Osteocyte (in vitro differentiated cells): ENCODE measurements around the gene STX10. TPM values are rescaled to one million over a fixed set of nuclear protein-coding genes. Genes with fewer than 3 reads are reported as not detected.

ENCODE experiments used
- DNase-seq: peaks from one replicate; pipeline ENCODE4 v3.0.0; 2021; ENCODE audit warnings: mixed read lengths; ENCODE audit not compliant: unreplicated experiment; ENCODE audit errors: extremely low spot score
- H3K27ac Mint-ChIP-seq: one replicate; pipeline ENCODE4 v1.8.0; 2021; ENCODE audit warnings: mild to moderate bottlenecking, mixed read lengths; ENCODE audit not compliant: unreplicated experiment
- H3K27me3 Mint-ChIP-seq: one replicate; pipeline ENCODE4 v1.8.0; 2021; ENCODE audit warnings: mixed read lengths; ENCODE audit not compliant: unreplicated experiment
- H3K36me3 Mint-ChIP-seq: one replicate; pipeline ENCODE4 v1.8.0; 2021; ENCODE audit warnings: mixed read lengths; ENCODE audit not compliant: unreplicated experiment
- H3K4me1 Mint-ChIP-seq: one replicate; pipeline ENCODE4 v1.8.0; 2021; ENCODE audit warnings: mixed read lengths; ENCODE audit not compliant: unreplicated experiment
- H3K4me3 Mint-ChIP-seq: one replicate; pipeline ENCODE4 v1.8.0; 2021; ENCODE audit warnings: mild to moderate bottlenecking, moderate library complexity, mixed read lengths; ENCODE audit not compliant: unreplicated experiment
- H3K9me3 Mint-ChIP-seq: one replicate; pipeline ENCODE4 v1.8.0; 2021; ENCODE audit warnings: mixed read lengths; ENCODE audit not compliant: unreplicated experiment
- total RNA-seq: library from RNA; stranded (reverse); gene quantifications from 2 replicates; pipeline ENCODE4 v1.2.1, GENCODE V29; 2021
- TF ChIP-seq, protein P1 (sequence below): fragments of 200-600 bp; sonication (generic); IDR thresholded peaks from 2 replicates; pipeline ENCODE4 v1.5.0; 2021; ENCODE audit warnings: antibody characterized with exemption, mild to moderate bottlenecking, moderate library complexity

Gene STX10
- total RNA-seq, 1 donor from 2014 or later: 50.5 TPM

GRCh38 chr19:13165162-13165997 is 15.2 kb upstream of the STX10 start:
- TF ChIP-seq, protein P1, sequence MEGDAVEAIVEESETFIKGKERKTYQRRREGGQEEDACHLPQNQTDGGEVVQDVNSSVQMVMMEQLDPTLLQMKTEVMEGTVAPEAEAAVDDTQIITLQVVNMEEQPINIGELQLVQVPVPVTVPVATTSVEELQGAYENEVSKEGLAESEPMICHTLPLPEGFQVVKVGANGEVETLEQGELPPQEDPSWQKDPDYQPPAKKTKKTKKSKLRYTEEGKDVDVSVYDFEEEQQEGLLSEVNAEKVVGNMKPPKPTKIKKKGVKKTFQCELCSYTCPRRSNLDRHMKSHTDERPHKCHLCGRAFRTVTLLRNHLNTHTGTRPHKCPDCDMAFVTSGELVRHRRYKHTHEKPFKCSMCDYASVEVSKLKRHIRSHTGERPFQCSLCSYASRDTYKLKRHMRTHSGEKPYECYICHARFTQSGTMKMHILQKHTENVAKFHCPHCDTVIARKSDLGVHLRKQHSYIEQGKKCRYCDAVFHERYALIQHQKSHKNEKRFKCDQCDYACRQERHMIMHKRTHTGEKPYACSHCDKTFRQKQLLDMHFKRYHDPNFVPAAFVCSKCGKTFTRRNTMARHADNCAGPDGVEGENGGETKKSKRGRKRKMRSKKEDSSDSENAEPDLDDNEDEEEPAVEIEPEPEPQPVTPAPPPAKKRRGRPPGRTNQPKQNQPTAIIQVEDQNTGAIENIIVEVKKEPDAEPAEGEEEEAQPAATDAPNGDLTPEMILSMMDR: no peak
- Mint-ChIP-seq H3K27ac (peak overlapping the region; percentile 94), H3K9me3 (no peaks in the 10 kb centered on the region), H3K27me3 (no peaks in the 10 kb centered on the region), H3K4me3 (no peak overlapping the region), H3K36me3 (no peaks in the 10 kb centered on the region), H3K4me1 (peaks cover 67% of the 10 kb centered on the region)
- DNase-seq: no peak

DNA sequence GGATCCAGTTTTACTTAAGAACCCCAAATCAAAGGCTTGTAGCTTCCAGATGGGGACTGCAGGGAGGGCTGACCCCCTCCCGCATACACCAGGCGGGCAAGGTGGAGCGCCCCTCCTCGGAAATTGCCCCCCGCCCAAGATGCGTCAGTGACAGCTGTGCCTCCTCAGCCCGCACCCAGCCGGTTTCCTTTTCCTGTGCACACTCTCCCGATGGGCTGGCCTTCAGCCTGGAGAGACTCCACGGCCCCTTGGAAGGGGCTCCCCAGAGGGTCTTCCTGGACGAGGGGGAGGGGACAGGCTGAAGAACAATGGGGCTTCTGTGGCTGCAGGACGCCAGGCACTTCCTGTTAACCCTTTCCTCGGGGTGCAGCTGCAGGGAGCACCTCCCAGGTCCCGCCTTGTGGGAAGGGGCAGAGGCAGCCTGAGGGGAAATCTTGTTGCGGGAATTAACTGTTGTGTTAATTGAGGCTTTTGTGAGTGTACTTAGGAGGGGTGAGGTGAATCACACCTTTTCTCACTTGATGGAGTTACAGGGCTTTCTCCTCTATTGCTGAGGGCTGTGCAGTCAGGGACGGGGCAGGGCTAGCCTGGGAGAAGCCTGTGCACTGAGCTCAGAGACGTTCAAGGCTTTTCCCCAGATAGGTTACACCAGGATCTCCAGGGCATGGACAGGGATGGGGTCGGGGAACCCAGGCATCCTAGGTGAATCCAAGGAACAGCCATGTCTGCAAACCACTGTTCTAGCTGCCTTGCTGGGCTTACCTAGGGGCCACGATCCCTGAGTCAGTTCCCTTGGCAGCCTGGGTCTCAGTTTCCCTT is 14.4 kb upstream of the STX10 start:
- Mint-ChIP-seq H3K9me3 (no peaks in the 10 kb centered on the region), H3K4me3 (peak overlapping the region; percentile 40), H3K4me1 (peaks cover 59% of the 10 kb centered on the region), H3K36me3 (no peaks in the 10 kb centered on the region), H3K27me3 (no peaks in the 10 kb centered on the region), H3K27ac (peak overlapping the region; percentile 94)
- DNase-seq: no peak
- TF ChIP-seq, protein P1: no peak

DNA sequence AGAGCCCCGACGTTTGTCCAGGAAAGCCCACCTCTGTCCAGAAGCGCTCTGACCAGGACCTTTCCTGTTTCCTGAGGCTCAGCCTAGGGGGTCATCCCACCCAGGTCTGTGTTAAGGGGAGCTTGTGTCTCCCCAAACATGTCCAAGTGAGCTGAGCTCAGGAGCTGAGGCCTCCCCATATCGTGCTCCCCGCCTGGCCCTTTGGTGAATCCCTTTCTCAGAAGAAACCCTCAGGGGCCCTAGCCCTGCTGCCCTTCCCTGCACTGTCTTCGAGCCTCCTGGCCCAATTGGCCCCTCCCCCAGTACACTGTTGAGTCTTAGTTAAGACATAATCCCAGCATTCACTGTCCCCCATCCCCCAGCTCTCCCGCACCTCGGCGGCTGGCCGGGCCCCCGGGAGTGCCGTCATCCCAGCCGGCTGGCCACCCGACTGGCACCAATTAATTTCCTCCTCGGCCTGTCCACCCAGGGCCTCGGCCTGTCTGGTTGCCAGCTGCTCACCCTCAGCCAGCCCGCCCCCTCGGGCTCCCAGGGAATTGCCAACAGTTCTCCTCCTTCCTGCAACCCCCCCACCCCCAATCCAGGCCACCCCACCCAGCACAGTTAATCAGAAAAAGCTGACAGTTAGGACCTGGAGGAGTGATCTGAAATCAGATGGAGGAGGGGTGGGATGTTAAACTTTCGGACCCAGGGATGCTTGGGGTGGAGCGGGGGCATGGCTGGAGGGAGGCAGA is 13.6 kb upstream of the STX10 start:
- Mint-ChIP-seq H3K27me3 (no peaks in the 10 kb centered on the region), H3K4me1 (peaks cover 53% of the 10 kb centered on the region), H3K36me3 (no peaks in the 10 kb centered on the region), H3K9me3 (no peaks in the 10 kb centered on the region), H3K27ac (peak overlapping the region; percentile 94), H3K4me3 (peak overlapping the region; percentile 58)
- DNase-seq: peak; percentile 94
- TF ChIP-seq, protein P1: no peak

DNA sequence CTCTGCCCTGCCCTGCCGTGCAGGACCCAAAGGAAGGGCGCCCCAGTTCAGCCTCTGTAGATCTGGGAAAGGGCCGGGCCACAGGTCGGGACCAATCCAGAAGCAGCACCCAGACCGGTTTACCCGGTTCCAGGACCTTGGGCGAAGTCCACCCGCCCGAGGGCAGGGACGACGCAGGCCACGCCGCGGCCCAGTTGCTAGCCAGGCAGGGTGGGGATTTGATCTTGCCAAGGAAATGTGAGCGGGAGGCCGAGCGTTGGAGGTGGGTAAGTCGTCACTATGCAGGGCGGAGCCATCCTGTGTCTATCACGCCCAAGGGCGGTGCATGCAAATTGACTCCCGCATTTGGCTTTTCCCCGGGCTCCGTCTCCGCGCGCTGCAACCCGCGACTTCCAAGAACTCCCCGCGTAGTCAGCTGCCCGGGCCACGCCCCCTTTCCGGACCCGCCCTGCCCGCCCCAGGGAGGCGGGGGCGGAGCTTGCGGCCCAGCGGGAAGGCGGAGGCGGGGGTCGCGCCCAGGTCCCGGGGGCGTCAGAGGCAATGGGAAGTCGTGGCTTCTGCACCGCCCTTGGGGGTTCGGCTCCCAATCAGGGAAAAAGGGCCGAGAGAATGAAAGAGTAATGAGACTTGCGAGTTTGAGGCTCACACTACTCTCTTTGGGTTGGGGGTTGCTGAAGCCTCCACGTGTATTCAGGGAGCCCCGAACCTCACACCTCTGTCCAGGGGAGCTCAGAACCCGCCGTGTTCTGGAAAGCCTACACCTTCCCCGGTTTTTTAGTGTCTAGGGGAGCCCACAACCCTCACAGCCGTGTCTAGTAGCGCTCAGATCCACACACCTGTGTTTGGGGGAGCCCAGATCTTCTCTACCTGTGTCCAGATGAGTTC is 12.8 kb upstream of the STX10 start:
- DNase-seq: peak; percentile 93
- H3K4me3 Mint-ChIP-seq: peak overlapping the region; percentile 58
- H3K36me3 Mint-ChIP-seq: no peaks in the 10 kb centered on the region
- H3K27ac Mint-ChIP-seq: peak overlapping the region; percentile 94
- TF ChIP-seq, protein P1: no peak
- no peaks in the 10 kb centered on the region for H3K9me3 Mint-ChIP-seq
- peaks cover 51% of the 10 kb centered on the region for H3K4me1 Mint-ChIP-seq
- H3K27me3 Mint-ChIP-seq: no peaks in the 10 kb centered on the region
